NCI-H2029 treated with DMSO at 0.1 percent for 48 hours (cell line): ENCODE measurements around the gene SHROOM3.

Experiments used
- DNase-seq: peaks from one replicate; lab custom pipeline; 2025; lab: John Stamatoyannopoulos, UW

Gene SHROOM3

GRCh38 chr4:76821641-76822040 lies 386.6 kb downstream of the SHROOM3 start:
- DNase-seq, result no peak

- no peak for DNase-seq
These were observed 387.3 kb downstream of the SHROOM3 start for GRCh38 chr4:76822303-76822702.

GRCh38 chr4:76823495-76823894 lies 388.5 kb downstream of the SHROOM3 start:
- no peak for DNase-seq

- no peak for DNase-seq
These were observed 395.6 kb downstream of the SHROOM3 start for GRCh38 chr4:76830612-76830963.

- DNase-seq, result peak; percentile 47
These were observed 396.1 kb downstream of the SHROOM3 start for GRCh38 chr4:76830964-76831703.

GRCh38 chr4:76831711-76832373 lies 396.8 kb downstream of the SHROOM3 start:
- DNase-seq, result no peak
